ENCODE data around the gene IL31RA.

IL31RA gene

DNA sequence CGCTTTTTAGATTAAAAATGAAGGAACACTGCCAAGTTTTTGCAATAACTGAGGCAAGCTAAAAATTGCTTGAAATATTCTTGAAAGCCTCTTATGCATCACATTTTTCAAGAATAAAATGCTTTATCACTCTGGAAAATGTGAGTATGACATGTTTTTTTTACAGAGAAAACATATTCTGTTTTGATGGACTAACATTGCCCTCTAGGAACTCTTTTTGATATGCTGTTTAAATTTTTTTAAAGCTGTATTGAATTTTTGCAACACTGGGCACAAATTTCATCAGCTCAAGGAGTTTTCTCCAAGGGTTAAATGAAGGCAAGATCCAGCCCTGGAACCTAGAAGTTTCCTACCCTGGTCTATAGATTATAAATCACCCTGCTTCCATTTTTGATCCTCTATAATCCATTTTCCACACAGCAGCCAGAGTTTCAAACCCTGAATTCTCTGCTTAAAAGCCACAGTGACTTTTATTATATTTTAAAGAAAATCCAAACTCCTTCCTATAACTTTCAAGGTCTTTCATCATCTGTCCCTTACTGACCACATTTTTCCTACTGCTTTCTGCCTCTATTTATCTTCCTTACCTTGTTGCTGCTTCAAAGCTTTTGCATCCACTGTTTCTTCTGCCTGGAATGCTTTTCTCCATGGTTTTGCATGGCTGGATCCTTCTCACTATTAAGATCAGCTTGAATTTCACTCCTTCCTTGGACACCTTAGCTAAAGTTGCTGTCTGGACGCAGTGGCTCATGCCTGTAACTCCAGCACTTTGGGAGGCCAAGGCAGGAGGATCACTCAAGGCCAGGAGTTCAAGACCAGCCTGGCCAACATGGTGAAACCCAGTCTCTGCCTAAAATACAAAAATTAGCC, 60.9 kb downstream of the IL31RA start:
- no peak overlapping the region for H3K4me3 ChIP-seq (ENCODE audit: low read depth, low read length)
- TF ChIP-seq, protein P1, sequence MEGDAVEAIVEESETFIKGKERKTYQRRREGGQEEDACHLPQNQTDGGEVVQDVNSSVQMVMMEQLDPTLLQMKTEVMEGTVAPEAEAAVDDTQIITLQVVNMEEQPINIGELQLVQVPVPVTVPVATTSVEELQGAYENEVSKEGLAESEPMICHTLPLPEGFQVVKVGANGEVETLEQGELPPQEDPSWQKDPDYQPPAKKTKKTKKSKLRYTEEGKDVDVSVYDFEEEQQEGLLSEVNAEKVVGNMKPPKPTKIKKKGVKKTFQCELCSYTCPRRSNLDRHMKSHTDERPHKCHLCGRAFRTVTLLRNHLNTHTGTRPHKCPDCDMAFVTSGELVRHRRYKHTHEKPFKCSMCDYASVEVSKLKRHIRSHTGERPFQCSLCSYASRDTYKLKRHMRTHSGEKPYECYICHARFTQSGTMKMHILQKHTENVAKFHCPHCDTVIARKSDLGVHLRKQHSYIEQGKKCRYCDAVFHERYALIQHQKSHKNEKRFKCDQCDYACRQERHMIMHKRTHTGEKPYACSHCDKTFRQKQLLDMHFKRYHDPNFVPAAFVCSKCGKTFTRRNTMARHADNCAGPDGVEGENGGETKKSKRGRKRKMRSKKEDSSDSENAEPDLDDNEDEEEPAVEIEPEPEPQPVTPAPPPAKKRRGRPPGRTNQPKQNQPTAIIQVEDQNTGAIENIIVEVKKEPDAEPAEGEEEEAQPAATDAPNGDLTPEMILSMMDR (IDR thresholded peaks at IDR 0.05; ENCODE audit: low read depth, low read length): no peak
- peak; percentile 28 for DNase-seq (ENCODE audit: low read depth, low spot score)
- in situ Hi-C loops (cut with HindIII; ENCODE audit: low sequenced_read_pairs): no loop called here

DNA sequence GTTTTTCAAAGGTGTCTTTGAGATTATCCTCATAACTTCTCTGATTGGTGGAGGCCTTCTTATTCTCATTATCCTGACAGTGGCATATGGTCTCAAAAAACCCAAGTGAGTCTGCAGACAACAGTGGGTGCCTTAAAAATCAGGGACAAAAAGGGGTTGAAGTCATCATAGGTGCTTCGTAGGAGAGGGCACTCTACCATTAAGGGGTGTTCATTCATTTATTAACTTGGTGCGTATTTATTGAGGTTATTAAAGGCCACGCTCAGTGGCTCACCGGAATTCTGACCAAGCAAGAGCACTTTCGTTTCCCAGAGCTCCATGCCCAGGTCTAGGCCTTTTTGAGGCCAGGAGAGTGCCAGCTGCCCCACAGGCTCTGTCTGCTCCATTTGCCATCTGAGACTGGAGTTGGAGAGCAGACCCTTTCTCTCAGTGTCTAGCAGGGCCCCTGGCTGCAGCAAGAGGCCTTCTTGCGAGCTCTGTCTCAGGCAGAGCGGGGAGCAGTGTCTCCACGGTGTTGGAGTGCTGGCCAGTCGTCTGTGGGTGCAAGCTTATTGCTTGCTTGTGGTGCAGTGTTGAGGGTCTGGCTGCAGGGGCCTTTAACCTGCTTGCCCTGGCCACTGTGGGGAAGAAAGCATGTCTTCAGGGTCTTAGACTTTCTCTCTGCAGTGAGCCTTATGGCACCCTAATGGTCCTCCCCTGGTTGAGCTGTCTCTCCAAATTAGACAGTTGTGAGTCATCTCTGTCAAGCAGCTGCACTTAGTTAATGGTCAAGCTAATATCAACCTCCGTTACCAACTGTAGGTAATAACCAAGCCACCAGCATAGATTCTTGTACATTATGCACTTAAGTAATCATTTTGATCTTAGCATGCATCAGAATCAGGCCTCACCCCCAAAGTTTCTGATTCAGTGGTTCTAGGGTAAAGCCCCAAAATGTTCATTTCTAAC, 62.6 kb downstream of the IL31RA start:
- H3K4me3 ChIP-seq (ENCODE audit: low read depth, low read length): no peak overlapping the region
- in situ Hi-C loops (cut with HindIII; ENCODE audit: low sequenced_read_pairs): no loop called here
- no peak for DNase-seq (ENCODE audit: low read depth, low spot score)
- TF ChIP-seq, protein P1 (IDR thresholded peaks at IDR 0.05; ENCODE audit: low read depth, low read length): no peak

DNA sequence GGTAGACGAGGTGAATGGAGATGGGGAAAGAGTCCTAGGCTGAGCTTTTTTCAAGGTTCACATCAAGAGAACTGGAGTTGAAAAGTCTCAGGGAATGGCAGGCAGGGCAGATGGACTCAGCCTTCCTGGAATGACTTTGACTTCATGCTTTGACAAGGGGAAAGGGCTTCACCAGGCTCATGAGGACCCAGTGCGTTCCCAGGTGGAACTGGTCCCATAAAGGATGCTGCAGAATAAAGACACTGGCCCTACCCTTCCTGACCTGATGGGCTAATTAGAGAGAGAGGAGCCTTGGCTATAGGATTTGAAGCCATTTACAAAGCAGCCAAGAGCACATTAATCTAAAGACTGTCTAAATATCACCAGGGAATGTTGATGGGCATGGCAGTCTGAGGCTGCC, 63.8 kb downstream of the IL31RA start:
- TF ChIP-seq, protein P1 (IDR thresholded peaks at IDR 0.05; ENCODE audit: low read depth, low read length): no peak

DNA sequence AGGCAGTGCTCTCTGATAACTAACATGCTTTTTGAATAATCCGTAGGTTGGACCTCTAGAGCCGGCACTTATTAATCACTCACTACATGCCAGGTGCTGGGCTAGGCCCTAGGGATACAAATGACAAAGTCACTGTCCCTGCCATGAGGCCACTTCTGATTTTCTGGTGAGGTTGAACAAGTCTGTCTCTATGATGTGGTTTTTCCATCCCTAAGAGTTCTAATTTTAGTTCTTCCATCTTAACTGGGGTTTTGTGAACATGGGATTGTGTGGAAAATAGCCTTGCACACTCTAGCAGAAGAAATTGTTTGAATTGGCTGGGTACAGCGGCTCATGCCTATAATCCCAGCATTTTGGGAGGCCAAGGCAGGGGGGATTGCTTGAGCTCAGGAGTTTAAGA, 64.6 kb downstream of the IL31RA start:
- TF ChIP-seq, protein P1 (IDR thresholded peaks at IDR 0.05; ENCODE audit: low read depth, low read length): no peak
- no peak overlapping the region for H3K4me3 ChIP-seq (ENCODE audit: low read depth, low read length)
- DNase-seq (ENCODE audit: low read depth, low spot score): no peak
- in situ Hi-C loops (cut with HindIII; ENCODE audit: low sequenced_read_pairs): no loop called here

More for the DNA sequence above, 63.8 kb downstream of the IL31RA start:
- in situ Hi-C loops (cut with HindIII; ENCODE audit: low sequenced_read_pairs): no loop called here
- no peak for DNase-seq (ENCODE audit: low read depth, low spot score)
- no peak overlapping the region for H3K4me3 ChIP-seq (ENCODE audit: low read depth, low read length)

DNA sequence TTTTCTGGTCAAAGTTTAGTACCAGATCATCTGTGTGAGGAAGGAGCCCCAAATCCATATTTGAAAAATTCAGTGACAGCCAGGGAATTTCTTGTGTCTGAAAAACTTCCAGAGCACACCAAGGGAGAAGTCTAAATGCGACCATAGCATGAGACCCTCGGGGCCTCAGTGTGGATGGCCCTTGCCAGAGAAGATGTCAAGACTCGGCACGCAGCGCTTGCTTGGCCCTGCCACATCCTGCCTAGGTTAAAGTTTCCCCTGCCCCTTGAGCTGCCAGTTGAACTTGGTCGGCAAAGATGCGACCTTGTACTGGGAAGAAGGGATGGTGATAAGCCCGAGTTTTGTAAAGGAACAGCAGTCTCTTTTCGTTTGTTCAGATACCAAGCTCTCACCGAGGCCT, 65.8 kb downstream of the IL31RA start:
- in situ Hi-C loops (cut with HindIII; ENCODE audit: low sequenced_read_pairs): no loop called here
- TF ChIP-seq, protein P1 (IDR thresholded peaks at IDR 0.05; ENCODE audit: low read depth, low read length): no peak
- no peak overlapping the region for H3K4me3 ChIP-seq (ENCODE audit: low read depth, low read length)
- DNase-seq (ENCODE audit: low read depth, low spot score): no peak

DNA sequence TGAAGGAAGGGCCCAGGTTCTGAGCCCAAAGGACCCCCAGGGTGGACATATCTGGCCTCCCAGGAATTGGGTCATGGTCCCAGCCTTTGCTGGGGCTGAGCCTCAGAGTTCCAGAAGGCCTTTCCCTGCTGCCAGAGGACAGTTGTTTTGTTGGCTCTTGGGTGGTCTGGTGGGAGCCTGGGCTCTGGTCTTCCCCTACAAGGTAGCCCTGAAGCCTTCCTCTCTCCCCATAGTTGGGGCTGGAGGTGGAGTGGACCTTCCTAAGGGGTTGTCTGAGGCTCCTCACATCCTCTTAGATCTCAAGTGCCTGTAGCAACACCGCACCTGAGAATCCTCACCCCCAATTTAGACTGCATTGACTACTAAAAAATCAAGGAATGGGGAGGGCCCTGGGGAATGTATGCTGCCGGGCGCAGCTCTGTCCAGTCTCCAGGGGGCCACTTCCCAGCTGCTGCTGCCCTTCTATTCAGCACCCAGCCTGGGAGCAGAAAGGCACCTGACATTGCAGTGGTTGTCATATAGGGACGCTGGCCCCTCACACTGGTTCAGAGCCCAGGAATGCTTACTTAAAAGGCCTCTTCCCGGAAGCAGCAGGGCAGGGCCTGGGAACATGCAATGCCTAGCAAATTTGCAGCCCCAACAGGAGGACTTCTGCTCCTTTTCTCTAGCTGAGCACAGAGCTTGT, 66.4 kb downstream of the IL31RA start:
- no peak overlapping the region for H3K4me3 ChIP-seq (ENCODE audit: low read depth, low read length)
- in situ Hi-C loops (cut with HindIII; ENCODE audit: low sequenced_read_pairs): no loop called here
- TF ChIP-seq, protein P1 (IDR thresholded peaks at IDR 0.05; ENCODE audit: low read depth, low read length): no peak

More for the DNA sequence above, 66.4 kb downstream of the IL31RA start:
- no peak for DNase-seq (ENCODE audit: low read depth, low spot score)

All from astrocyte of the spinal cord (primary cell).